H1 (cell line): ENCODE data around the gene KBTBD12. TPM values are rescaled to one million over a fixed set of nuclear protein-coding genes. Genes with fewer than 3 reads are reported as not detected.

Experiments
- CTCF ChIA-PET: fragments of 300-600 bp; sonication (Branson Sonifier 250); formaldehyde crosslinking; loops from one replicate; lab custom pipeline; 2021; ENCODE audit not compliant: partially characterized antibody; lab: Charles Lee
- POLR2A ChIA-PET: fragments of 300-600 bp; sonication (Branson Sonifier 250); formaldehyde crosslinking; loops from one replicate; lab custom pipeline; 2021; ENCODE audit warnings: inconsistent platforms; ENCODE audit not compliant: partially characterized antibody; lab: Charles Lee
- DNase-seq, 2 experiments: peaks; one replicate each; pipeline versions ENCODE4 v3.0.0 to v3.0.0-alpha.2; 2010 to 2022; ENCODE audit warnings: low spot score in 2 of 2, low read depth in 1 of 2, mixed read lengths in 1 of 2
- FAIRE-seq: peaks from 2 replicates; lab custom pipeline; 2011; peaks lifted over from hg19 to GRCh38; lab: Jason Lieb, UNC
- H2AFZ ChIP-seq: 2 replicates; pipeline ENCODE4 v1.8.1; 2012; ENCODE audit warnings: low read length, inconsistent platforms
- H2AK5ac ChIP-seq: 2 replicates; pipeline ENCODE4 v1.6.1; 2013; ENCODE audit warnings: low read depth, low read length
- H2BK120ac ChIP-seq: replicated peaks from 2 replicates; pipeline ENCODE3; 2013; ENCODE audit warnings: low read depth, low read length, inconsistent platforms
- H2BK12ac ChIP-seq: 2 replicates; pipeline ENCODE4 v1.6.1; 2013; ENCODE audit warnings: low read depth, low read length
- H2BK15ac ChIP-seq: 2 replicates; pipeline ENCODE4 v1.6.1; 2013; ENCODE audit warnings: low read length
- H2BK20ac ChIP-seq: 2 replicates; pipeline ENCODE4 v1.6.1; 2013; ENCODE audit warnings: low read length
- H2BK5ac ChIP-seq: 2 replicates; pipeline ENCODE4 v1.6.1; 2013; ENCODE audit warnings: low read depth, low read length
- H3K14ac ChIP-seq: 2 replicates; pipeline ENCODE4 v1.6.1; 2013; ENCODE audit warnings: inconsistent platforms; ENCODE audit not compliant: insufficient read length
- H3K18ac ChIP-seq: 2 replicates; pipeline ENCODE4 v1.6.1; 2013; ENCODE audit warnings: low read length; ENCODE audit errors: extremely low read depth
- H3K23ac ChIP-seq: 2 replicates; pipeline ENCODE4 v1.6.1; 2013; ENCODE audit warnings: inconsistent platforms; ENCODE audit not compliant: insufficient read length
- H3K23me2 ChIP-seq: 2 replicates; pipeline ENCODE4 v1.6.1; 2013; ENCODE audit warnings: low read depth, low read length
- H3K27ac ChIP-seq: 2 replicates; pipeline ENCODE4 v1.6.1; 2011; ENCODE audit warnings: low read depth, low read length, inconsistent platforms
- H3K27me3 ChIP-seq, 4 experiments: replicated peaks in 1 of 4; 1 replicate in 1 of 4; 2 replicates in 3 of 4; pipeline versions ENCODE4 v1.6.1 to v1.8.1; 2011 to 2013; ENCODE audit warnings: low read length in 3 of 4, mild to moderate bottlenecking in 3 of 4, inconsistent platforms in 2 of 4, mixed read lengths in 2 of 4, moderate library complexity in 1 of 4; ENCODE audit not compliant: control insufficient read depth in 3 of 4, insufficient read depth in 3 of 4; ENCODE audit errors: extremely low read depth in 1 of 4
- H3K36me3 ChIP-seq, 4 experiments: 2 replicates each; pipeline versions ENCODE4 v1.6.1 to v1.8.1; 2011 to 2013; ENCODE audit warnings: mild to moderate bottlenecking in 4 of 4, low read length in 3 of 4, moderate library complexity in 2 of 4, control low read depth in 1 of 4, inconsistent platforms in 1 of 4; ENCODE audit not compliant: insufficient read depth in 4 of 4, control insufficient read depth in 2 of 4
- H3K4ac ChIP-seq: replicated peaks from 2 replicates; pipeline ENCODE3; 2013; ENCODE audit warnings: low read length, low read depth, mixed read lengths, inconsistent platforms; ENCODE audit not compliant: insufficient read length
- H3K4me1 ChIP-seq, 4 experiments: replicated peaks in 1 of 4; 1 replicate in 1 of 4; 2 replicates in 3 of 4; pipeline versions ENCODE4 v1.6.1 to v1.8.1; 2011 to 2013; ENCODE audit warnings: low read length in 3 of 4, inconsistent platforms in 2 of 4, mixed read lengths in 1 of 4; ENCODE audit not compliant: insufficient read depth in 4 of 4, control insufficient read depth in 3 of 4
- H3K4me2 ChIP-seq, 2 experiments: 2 replicates each; pipeline versions ENCODE4 v1.6.1 to v1.8.1; 2011 to 2013; ENCODE audit warnings: low read depth in 2 of 2, low read length in 2 of 2, control low read depth in 1 of 2, inconsistent platforms in 1 of 2, mild to moderate bottlenecking in 1 of 2; ENCODE audit not compliant: insufficient read depth in 1 of 2
- H3K4me3 ChIP-seq, 4 experiments: fragments of 200-600, 300-600 bp in 1 of 4; sonication (generic), shearing (Covaris generic), sonication (Bioruptor Twin) in 1 of 4; 2 replicates each; pipeline versions ENCODE4 v1.5.1 to v1.8.1; 2011 to 2016; ENCODE audit warnings: low read length in 4 of 4, low read depth in 3 of 4, control low read depth in 2 of 4, inconsistent platforms in 2 of 4, mild to moderate bottlenecking in 2 of 4, mixed read lengths in 1 of 4, moderate library complexity in 1 of 4; ENCODE audit not compliant: insufficient read depth in 2 of 4; ENCODE audit errors: extremely low read depth in 1 of 4
- H3K56ac ChIP-seq: replicated peaks from 2 replicates; pipeline ENCODE3; 2013; ENCODE audit warnings: low read depth, mild to moderate bottlenecking, mixed read lengths, low read length, inconsistent platforms; ENCODE audit not compliant: insufficient read length
- H3K79me1 ChIP-seq: 2 replicates; pipeline ENCODE4 v1.6.1; 2013; ENCODE audit warnings: low read depth, low read length, control low read depth
- H3K79me2 ChIP-seq, 2 experiments: 2 replicates each; pipeline versions ENCODE4 v1.6.1 to v1.8.1; 2012 to 2013; ENCODE audit warnings: low read length in 2 of 2, mild to moderate bottlenecking in 2 of 2, inconsistent platforms in 1 of 2; ENCODE audit not compliant: insufficient read depth in 2 of 2, control insufficient read depth in 1 of 2
- H3K9ac ChIP-seq, 4 experiments: replicated peaks in 1 of 4; 1 replicate in 1 of 4; 2 replicates in 3 of 4; pipeline versions ENCODE4 v1.6.1 to v1.8.1; 2011 to 2013; ENCODE audit warnings: low read depth in 3 of 4, low read length in 3 of 4, control low read depth in 2 of 4, mild to moderate bottlenecking in 2 of 4, moderate library complexity in 2 of 4, inconsistent platforms in 1 of 4; ENCODE audit errors: extremely low read depth in 1 of 4
- H3K9me3 ChIP-seq, 2 experiments: 2 replicates each; pipeline versions ENCODE4 v1.6.1 to v1.8.1; 2012 to 2013; ENCODE audit warnings: mild to moderate bottlenecking in 2 of 2, moderate library complexity in 2 of 2, control low read depth in 1 of 2, inconsistent platforms in 1 of 2, low read depth in 1 of 2, low read length in 1 of 2, mixed read lengths in 1 of 2; ENCODE audit not compliant: insufficient read depth in 2 of 2
- H4K20me1 ChIP-seq, 2 experiments: replicated peaks in 1 of 2; 2 replicates each; pipeline versions ENCODE3 to v1.8.1; 2011 to 2013; ENCODE audit warnings: inconsistent platforms in 2 of 2, low read length in 2 of 2, mild to moderate bottlenecking in 1 of 2; ENCODE audit not compliant: insufficient read depth in 2 of 2, control insufficient read depth in 1 of 2
- H4K5ac ChIP-seq: 2 replicates; pipeline ENCODE4 v1.6.1; 2013; ENCODE audit warnings: low read length, low read depth, mixed read lengths, inconsistent platforms; ENCODE audit not compliant: insufficient read length
- H4K8ac ChIP-seq: 2 replicates; pipeline ENCODE4 v1.8.0; 2013; ENCODE audit warnings: mild to moderate bottlenecking, moderate library complexity, low read length, inconsistent platforms; ENCODE audit not compliant: insufficient read depth; ENCODE audit errors: extremely low read depth
- H4K91ac ChIP-seq: replicated peaks from 2 replicates; pipeline ENCODE3; 2013; ENCODE audit warnings: low read length, mixed read lengths, inconsistent platforms; ENCODE audit not compliant: insufficient read length
- JUN ChIP-seq: IDR thresholded peaks from 2 replicates; pipeline ENCODE4 v1.6.1; 2011; ENCODE audit warnings: low read depth, mild to moderate bottlenecking, improper control_type of control experiment, low read length
- RAD21 ChIP-seq, 2 experiments: IDR thresholded peaks in 1 of 2; conservative IDR thresholded peaks in 1 of 2; 2 replicates each; pipeline ENCODE4 v1.6.1; 2011; ENCODE audit warnings: low read depth in 2 of 2, low read length in 2 of 2, improper control_type of control experiment in 1 of 2, inconsistent platforms in 1 of 2, mild to moderate bottlenecking in 1 of 2, moderate library complexity in 1 of 2
- WGBS, 2 experiments: shearing (Covaris generic) in 1 of 2; methylation state at CpG; one replicate each; pipeline versions ENCODE4 v1.1.6 to v1.1.7; 2013 to 2015; ENCODE audit warnings: low lambda C conversion rate in 2 of 2, mixed read lengths in 2 of 2, inconsistent platforms in 1 of 2, low coverage in 1 of 2, missing lambda C conversion rate in 1 of 2; ENCODE audit not compliant: insufficient replicate concordance in 2 of 2, insufficient coverage in 1 of 2, insufficient read length in 1 of 2; ENCODE audit errors: extremely low coverage in 1 of 2, missing lambda C conversion rate in 1 of 2; 5-methylcytosine and 5-hydroxymethylcytosine counted together
- polyA plus RNA-seq, 7 experiments: library from polyadenylated mRNA; depleted of rRNA in 3 of 7; stranded (reverse) in 5 of 7; unstranded in 2 of 7; fragments of >200 nt in 5 of 7; fragments of 200-250 nt in 2 of 7; gene quantifications; 1 replicate in 5 of 7; 2 replicates in 1 of 7; 4 replicates in 1 of 7; pipeline versions ENCODE4 v1.2.1 to v1.2.3, GENCODE V29; 2011 to 2013; ENCODE audit warnings: missing spikeins in 2 of 7, mixed read lengths in 2 of 7
- total RNA-seq: library from RNA; stranded (reverse); fragmentation: NEBNext Ultra II Directional; extraction: Animal tissue kit (Norgen Biotek cat#: 25700); gene quantifications from 2 replicates; pipeline ENCODE4 v1.2.1, GENCODE V29; 2021

The KBTBD12 gene
- total and polyA plus RNA-seq, 2 of the 8 experiments (the other 6 are each of a cell fraction or from before 2014, with no cell fraction given): 0.33 to 0.63 TPM

GRCh38 chr3:127999509-128000106 lies 84.6 kb downstream of the KBTBD12 start:
- H3K56ac ChIP-seq: no peak overlapping the region
- H3K18ac ChIP-seq: no peak overlapping the region
- H3K4me1 ChIP-seq: peaks cover 0 to 5% (median 0%) of the 10 kb centered on the region in 4 experiments; a peak in 2 of 7 replicates
- H2AK5ac ChIP-seq: no peak overlapping the region
- H3K23ac ChIP-seq: no peak overlapping the region
- no peaks in the 10 kb centered on the region for H3K79me1 ChIP-seq
- H2BK5ac ChIP-seq: no peak overlapping the region
- POLR2A ChIA-PET: no interaction called here
- no peak overlapping the region for H4K8ac ChIP-seq
- no peak overlapping the region; the same call in 1 of the 2 replicates for H2BK15ac ChIP-seq
- H3K27ac ChIP-seq: no peak overlapping the region
- H3K23me2 ChIP-seq: no peaks in the 10 kb centered on the region
- H3K4me2 ChIP-seq: no peak overlapping the region
- FAIRE-seq (no peak), DNase-seq (no peak)
- H3K27me3 ChIP-seq: no peaks in the 10 kb centered on the region; a peak in 1 of 7 replicates
- WGBS, 2 experiments: 84% methylated on average over 6 of the region's 6 CpGs; no CpG with 5 or more reads in 1 of the 2 experiments
- no peak overlapping the region for H3K4me3 ChIP-seq
- TF ChIP-seq JUN (no peak), RAD21 (IDR thresholded peaks at IDR 0.05 in 1 of 2, conservative IDR thresholded peaks at IDR 0.05 in 1 of 2; ENCODE audit: low read depth in 2 of 2, low read length in 2 of 2) (no peak)
- no peaks in the 10 kb centered on the region for H3K36me3 ChIP-seq
- H3K9me3 ChIP-seq: peaks cover 0 to 2% of the 10 kb centered on the region in 2 experiments; a peak in 1 of 4 replicates
- no peak overlapping the region for H2BK12ac ChIP-seq
- no peak overlapping the region for H2AFZ ChIP-seq
- no peak overlapping the region for H4K5ac ChIP-seq
- H2BK20ac ChIP-seq: no peak overlapping the region
- CTCF ChIA-PET: interaction anchor here (0.6 to 1.3 kb wide), 4 partner anchors 8 to 174 kb away, joined by 3 read pairs; no protein-coding TSS in a partner anchor
- no peak overlapping the region for H2BK120ac ChIP-seq
- no peak overlapping the region for H3K9ac ChIP-seq
- no peak overlapping the region for H3K4ac ChIP-seq
- no peak overlapping the region for H4K91ac ChIP-seq
- H3K79me2 ChIP-seq: no peaks in the 10 kb centered on the region
- H3K14ac ChIP-seq: no peak overlapping the region
- no peaks in the 10 kb centered on the region for H4K20me1 ChIP-seq
